HL-60 (cell line): ENCODE results near the gene IFITM2.
"Not testable (repeated sequence)": the region's sequence is repeated elsewhere in the genome, so short reads cannot be mapped to it uniquely, and the experiment has no call there.

Experiments used
- DNase-seq, 2 experiments: peaks; one replicate each; pipeline ENCODE4 v3.0.0-alpha.2; 2010 to 2020; ENCODE audit warnings: low read depth in 1 of 2, low spot score in 1 of 2
- H3K27ac ChIP-seq: fragments of 250-450 bp; sonication (Bioruptor Pico); replicated peaks from 2 replicates; pipeline ENCODE4 v1.5.1; 2020; ENCODE audit warnings: mild to moderate bottlenecking, moderate library complexity
- H3K27me3 ChIP-seq: fragments of 250-450 bp; sonication (Bioruptor Pico); 2 replicates; pipeline ENCODE4 v1.5.1; 2021; ENCODE audit warnings: mild to moderate bottlenecking, moderate library complexity; ENCODE audit not compliant: insufficient read depth, poor library complexity, severe bottlenecking
- H3K4me3 ChIP-seq: replicated peaks from 2 replicates; pipeline ENCODE4 v1.5.1; 2011; ENCODE audit warnings: mild to moderate bottlenecking, control low read depth, low read length; ENCODE audit not compliant: insufficient read depth
- GABPA ChIP-seq: IDR thresholded peaks from 2 replicates; pipeline ENCODE4 v1.6.1; 2012; ENCODE audit warnings: low read depth
- POLR2AphosphoS5 ChIP-seq: IDR thresholded peaks from 2 replicates; pipeline ENCODE4 v1.6.1; 2012; ENCODE audit warnings: low read depth
- SPI1 ChIP-seq: IDR thresholded peaks from 2 replicates; pipeline ENCODE4 v1.6.1; 2012; ENCODE audit warnings: low read depth, mild to moderate bottlenecking, borderline replicate concordance
- TF ChIP-seq, protein P1 (sequence below): IDR thresholded peaks from one replicate; pipeline ENCODE4 v1.5.1; 2011; ENCODE audit warnings: low read length, control low read depth, inconsistent platforms; ENCODE audit not compliant: insufficient read depth
- TF ChIP-seq, protein P2 (sequence below): IDR thresholded peaks from 2 replicates; pipeline ENCODE4 v1.6.1; 2012; ENCODE audit warnings: low read depth; ENCODE audit not compliant: insufficient replicate concordance

IFITM2 gene

DNA sequence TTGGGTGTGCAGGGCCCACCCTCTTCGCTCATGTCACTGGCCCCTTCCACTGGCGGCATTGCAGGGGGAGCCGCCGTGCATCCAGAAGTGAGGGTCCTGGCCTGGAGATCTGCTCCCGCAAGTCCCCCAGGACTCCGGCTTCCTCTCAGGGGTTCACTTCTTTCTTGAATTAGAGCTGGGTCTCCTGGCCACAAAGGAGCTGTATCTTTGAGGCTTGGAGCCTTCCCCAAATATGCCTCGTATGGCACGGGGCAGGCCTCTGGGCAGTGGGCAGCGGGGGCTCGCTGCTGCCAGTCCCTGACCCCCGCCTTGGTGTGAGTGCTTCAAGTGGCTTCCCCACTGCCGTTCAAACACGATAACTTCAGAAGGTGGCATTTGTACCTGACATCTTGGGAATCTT lies 20.4 kb downstream of the IFITM2 start:
- DNase-seq, result no peak
- no peak for TF ChIP-seq GABPA
- TF ChIP-seq, protein P1, sequence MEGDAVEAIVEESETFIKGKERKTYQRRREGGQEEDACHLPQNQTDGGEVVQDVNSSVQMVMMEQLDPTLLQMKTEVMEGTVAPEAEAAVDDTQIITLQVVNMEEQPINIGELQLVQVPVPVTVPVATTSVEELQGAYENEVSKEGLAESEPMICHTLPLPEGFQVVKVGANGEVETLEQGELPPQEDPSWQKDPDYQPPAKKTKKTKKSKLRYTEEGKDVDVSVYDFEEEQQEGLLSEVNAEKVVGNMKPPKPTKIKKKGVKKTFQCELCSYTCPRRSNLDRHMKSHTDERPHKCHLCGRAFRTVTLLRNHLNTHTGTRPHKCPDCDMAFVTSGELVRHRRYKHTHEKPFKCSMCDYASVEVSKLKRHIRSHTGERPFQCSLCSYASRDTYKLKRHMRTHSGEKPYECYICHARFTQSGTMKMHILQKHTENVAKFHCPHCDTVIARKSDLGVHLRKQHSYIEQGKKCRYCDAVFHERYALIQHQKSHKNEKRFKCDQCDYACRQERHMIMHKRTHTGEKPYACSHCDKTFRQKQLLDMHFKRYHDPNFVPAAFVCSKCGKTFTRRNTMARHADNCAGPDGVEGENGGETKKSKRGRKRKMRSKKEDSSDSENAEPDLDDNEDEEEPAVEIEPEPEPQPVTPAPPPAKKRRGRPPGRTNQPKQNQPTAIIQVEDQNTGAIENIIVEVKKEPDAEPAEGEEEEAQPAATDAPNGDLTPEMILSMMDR, result no peak
- TF ChIP-seq, protein P2, sequence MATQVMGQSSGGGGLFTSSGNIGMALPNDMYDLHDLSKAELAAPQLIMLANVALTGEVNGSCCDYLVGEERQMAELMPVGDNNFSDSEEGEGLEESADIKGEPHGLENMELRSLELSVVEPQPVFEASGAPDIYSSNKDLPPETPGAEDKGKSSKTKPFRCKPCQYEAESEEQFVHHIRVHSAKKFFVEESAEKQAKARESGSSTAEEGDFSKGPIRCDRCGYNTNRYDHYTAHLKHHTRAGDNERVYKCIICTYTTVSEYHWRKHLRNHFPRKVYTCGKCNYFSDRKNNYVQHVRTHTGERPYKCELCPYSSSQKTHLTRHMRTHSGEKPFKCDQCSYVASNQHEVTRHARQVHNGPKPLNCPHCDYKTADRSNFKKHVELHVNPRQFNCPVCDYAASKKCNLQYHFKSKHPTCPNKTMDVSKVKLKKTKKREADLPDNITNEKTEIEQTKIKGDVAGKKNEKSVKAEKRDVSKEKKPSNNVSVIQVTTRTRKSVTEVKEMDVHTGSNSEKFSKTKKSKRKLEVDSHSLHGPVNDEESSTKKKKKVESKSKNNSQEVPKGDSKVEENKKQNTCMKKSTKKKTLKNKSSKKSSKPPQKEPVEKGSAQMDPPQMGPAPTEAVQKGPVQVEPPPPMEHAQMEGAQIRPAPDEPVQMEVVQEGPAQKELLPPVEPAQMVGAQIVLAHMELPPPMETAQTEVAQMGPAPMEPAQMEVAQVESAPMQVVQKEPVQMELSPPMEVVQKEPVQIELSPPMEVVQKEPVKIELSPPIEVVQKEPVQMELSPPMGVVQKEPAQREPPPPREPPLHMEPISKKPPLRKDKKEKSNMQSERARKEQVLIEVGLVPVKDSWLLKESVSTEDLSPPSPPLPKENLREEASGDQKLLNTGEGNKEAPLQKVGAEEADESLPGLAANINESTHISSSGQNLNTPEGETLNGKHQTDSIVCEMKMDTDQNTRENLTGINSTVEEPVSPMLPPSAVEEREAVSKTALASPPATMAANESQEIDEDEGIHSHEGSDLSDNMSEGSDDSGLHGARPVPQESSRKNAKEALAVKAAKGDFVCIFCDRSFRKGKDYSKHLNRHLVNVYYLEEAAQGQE, result no peak
- TF ChIP-seq POLR2AphosphoS5, result no peak
- no peak for TF ChIP-seq SPI1
- Histone ChIP-seq H3K27me3 (peaks cover 4% of the 10 kb centered on the region), H3K27ac (no peak overlapping the region), H3K4me3 (no peak overlapping the region)

DNA sequence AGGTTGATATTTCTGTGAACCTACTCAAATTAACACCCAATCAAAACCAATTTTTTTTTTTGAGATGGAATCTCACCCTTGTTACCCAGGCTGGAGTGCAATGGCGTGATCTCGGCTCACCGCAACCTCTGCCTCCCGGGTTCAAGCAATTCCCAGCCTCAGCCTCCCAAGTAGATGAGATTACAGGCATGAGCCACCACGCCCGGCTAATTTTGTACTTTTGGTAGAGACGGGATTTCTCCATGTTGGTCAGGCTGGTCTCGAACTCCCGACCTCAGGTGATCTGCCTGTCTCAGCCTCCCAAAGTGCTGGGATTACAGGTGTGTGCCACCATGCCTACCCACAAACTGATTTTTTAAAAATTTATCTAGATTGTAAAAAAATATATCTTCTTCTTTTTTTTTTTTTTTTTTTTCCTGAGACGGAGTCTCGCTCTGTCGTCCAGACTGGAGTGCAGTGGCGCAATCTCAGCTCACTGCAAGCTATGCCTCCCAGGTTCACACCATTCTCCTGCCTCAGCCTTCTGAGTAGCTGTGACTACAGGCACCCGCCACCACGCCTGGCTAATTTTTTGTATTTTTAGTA lies 21.0 kb downstream of the IFITM2 start:
- not testable (repeated sequence) for H3K4me3 ChIP-seq, H3K27ac ChIP-seq, H3K27me3 ChIP-seq

GRCh38 chr11:329886-330253 lies 22.3 kb downstream of the IFITM2 start:
- H3K4me3 ChIP-seq, result no peak overlapping the region

More for the DNA sequence above, 21.0 kb downstream of the IFITM2 start:
- not testable (repeated sequence) for DNase-seq

DNA sequence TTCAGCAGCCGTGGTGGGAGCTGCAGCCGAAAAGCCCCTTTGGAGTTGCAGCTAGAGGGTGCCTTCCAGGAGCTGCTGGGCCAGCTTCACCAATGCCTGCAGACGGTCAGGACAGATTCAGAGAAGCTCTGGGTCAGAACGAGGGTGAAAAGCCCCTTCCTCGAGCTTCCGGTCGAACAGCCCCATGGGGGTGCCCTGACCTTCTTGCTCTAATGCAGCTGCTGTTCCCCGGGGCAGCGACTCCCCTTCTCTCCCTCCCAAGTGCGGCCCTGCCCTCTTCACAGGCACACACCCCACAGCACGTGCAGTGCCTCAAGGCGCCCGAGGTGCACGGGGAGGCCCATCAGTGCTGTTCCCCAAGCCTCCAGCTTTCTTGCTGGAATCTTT lies 22.7 kb downstream of the IFITM2 start:
- no peak for DNase-seq
- no peak overlapping the region for H3K27ac ChIP-seq
- peaks cover 4% of the 10 kb centered on the region for H3K27me3 ChIP-seq
- H3K4me3 ChIP-seq, result no peak overlapping the region
- TF ChIP-seq SPI1 (no peak), POLR2AphosphoS5 (no peak), GABPA (no peak)
- TF ChIP-seq, protein P2, result no peak
- TF ChIP-seq, protein P1, result no peak

More at GRCh38 chr11:329886-330253, 22.3 kb downstream of the IFITM2 start:
- peaks cover 4% of the 10 kb centered on the region for H3K27me3 ChIP-seq
- TF ChIP-seq SPI1 (no peak), POLR2AphosphoS5 (no peak), GABPA (no peak)
- TF ChIP-seq, protein P2, result no peak
- TF ChIP-seq, protein P1, result no peak
- DNase-seq, result no peak
- no peak overlapping the region for H3K27ac ChIP-seq
